ENCODE data around the gene EBI3.

EBI3 gene

DNA sequence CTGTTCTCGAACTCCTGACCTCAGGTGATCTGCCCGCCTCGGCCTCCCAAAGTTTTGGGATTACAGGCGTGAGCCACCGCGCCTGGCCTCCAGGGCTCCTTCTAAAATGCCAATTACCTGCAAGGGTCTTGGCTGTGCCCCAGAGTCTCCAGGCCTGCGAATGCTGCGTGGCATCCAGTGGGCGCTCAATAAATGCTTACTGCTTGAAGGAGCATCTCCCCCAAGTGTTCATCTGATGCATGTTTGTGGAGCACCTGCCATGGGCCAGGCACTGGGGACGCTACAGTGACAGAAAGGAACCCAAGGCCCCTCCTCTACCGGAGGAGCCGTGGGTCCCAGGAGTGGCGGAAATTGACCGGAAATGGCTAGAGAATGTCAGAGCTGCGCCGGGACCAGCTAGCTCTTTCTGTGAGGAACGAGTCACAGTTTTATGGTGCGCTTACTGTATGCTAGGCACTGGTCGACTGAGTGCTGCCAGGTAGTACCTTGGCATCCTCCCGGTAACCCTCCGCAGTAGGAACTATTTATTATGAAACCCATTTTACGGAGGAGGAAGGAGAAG lies 32.7 kb upstream of the EBI3 start:
- TF ChIP-seq, protein P1, sequence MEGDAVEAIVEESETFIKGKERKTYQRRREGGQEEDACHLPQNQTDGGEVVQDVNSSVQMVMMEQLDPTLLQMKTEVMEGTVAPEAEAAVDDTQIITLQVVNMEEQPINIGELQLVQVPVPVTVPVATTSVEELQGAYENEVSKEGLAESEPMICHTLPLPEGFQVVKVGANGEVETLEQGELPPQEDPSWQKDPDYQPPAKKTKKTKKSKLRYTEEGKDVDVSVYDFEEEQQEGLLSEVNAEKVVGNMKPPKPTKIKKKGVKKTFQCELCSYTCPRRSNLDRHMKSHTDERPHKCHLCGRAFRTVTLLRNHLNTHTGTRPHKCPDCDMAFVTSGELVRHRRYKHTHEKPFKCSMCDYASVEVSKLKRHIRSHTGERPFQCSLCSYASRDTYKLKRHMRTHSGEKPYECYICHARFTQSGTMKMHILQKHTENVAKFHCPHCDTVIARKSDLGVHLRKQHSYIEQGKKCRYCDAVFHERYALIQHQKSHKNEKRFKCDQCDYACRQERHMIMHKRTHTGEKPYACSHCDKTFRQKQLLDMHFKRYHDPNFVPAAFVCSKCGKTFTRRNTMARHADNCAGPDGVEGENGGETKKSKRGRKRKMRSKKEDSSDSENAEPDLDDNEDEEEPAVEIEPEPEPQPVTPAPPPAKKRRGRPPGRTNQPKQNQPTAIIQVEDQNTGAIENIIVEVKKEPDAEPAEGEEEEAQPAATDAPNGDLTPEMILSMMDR (IDR thresholded peaks at IDR 0.05; ENCODE audit: low read depth, low read length), result no peak
- DNase-seq (ENCODE audit: low read depth in 2 of 2), result no peak

DNA sequence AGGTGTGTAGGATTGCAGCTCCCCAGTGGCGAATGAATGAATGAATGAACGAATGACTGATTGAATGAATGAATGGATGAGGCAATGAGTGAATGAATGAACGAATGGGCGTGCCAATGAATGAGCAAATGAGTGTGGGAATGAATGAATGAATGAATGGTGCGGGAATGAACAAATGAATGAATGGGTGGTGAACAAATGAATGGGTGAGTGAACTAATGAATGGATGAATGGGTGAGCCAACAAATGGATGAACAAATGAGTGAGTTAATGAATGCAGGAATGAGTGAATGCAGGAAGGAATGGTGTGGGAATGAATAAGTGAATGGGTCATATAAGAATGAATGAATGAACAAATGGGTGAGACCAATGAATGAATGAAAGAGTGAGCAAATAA lies 32.1 kb upstream of the EBI3 start:
- TF ChIP-seq, protein P1 (IDR thresholded peaks at IDR 0.05; ENCODE audit: low read depth, low read length), result no peak
- H3K4me3 ChIP-seq (replicated peaks in 1 of 2; ENCODE audit: low read depth in 2 of 2, low read length in 2 of 2), result no peak overlapping the region
- no peak for DNase-seq (ENCODE audit: low read depth in 2 of 2)

More for the DNA sequence above, 32.7 kb upstream of the EBI3 start:
- no peak overlapping the region for H3K4me3 ChIP-seq (replicated peaks in 1 of 2; ENCODE audit: low read depth in 2 of 2, low read length in 2 of 2)

- no peak overlapping the region for H3K4me3 ChIP-seq (replicated peaks in 1 of 2; ENCODE audit: low read depth in 2 of 2, low read length in 2 of 2)
Measured at GRCh38 chr19:4197625-4198466, 31.5 kb upstream of the EBI3 start.

GRCh38 chr19:4198467-4199126 lies 30.7 kb upstream of the EBI3 start:
- H3K4me3 ChIP-seq (replicated peaks in 1 of 2; ENCODE audit: low read depth in 2 of 2, low read length in 2 of 2), result no peak overlapping the region
- DNase-seq (ENCODE audit: low read depth in 2 of 2), result no peak
- TF ChIP-seq, protein P1 (IDR thresholded peaks at IDR 0.05; ENCODE audit: low read depth, low read length), result no peak

More at GRCh38 chr19:4197625-4198466, 31.5 kb upstream of the EBI3 start:
- TF ChIP-seq, protein P1 (IDR thresholded peaks at IDR 0.05; ENCODE audit: low read depth, low read length), result no peak
- DNase-seq (ENCODE audit: low read depth in 2 of 2), result no peak

- H3K4me3 ChIP-seq (replicated peaks in 1 of 2; ENCODE audit: low read depth in 2 of 2, low read length in 2 of 2), result no peak overlapping the region
- TF ChIP-seq, protein P1 (IDR thresholded peaks at IDR 0.05; ENCODE audit: low read depth, low read length), result no peak
- no peak for DNase-seq (ENCODE audit: low read depth in 2 of 2)
Measured at GRCh38 chr19:4199699-4200293, 29.5 kb upstream of the EBI3 start.

- TF ChIP-seq, protein P1 (IDR thresholded peaks at IDR 0.05; ENCODE audit: low read depth, low read length), result no peak
- H3K4me3 ChIP-seq (replicated peaks in 1 of 2; ENCODE audit: low read depth in 2 of 2, low read length in 2 of 2), result no peak overlapping the region
- no peak for DNase-seq (ENCODE audit: low read depth in 2 of 2)
Measured at GRCh38 chr19:4200940-4201542, 28.3 kb upstream of the EBI3 start.

All from cardiac fibroblast (primary cell).